Caco-2 (cell line): ENCODE results near the gene ALDH3A2. TPM values are rescaled to one million over a fixed set of nuclear protein-coding genes. Genes with fewer than 3 reads are reported as not detected.

ENCODE experiments used
- BruUV-seq: library from RNA; stranded (reverse); fragments of 400-500 nt; replicated peaks from 2 replicates; lab custom pipeline; 2021; lab: Mats Ljungman, UMichigan
- CTCF ChIA-PET: fragments of 300-600 bp; sonication (Branson Sonifier 250); formaldehyde crosslinking; loops from one replicate; lab custom pipeline; 2022; ENCODE audit warnings: antibody characterized with exemption; lab: Charles Lee
- POLR2A ChIA-PET: fragments of 300-600 bp; sonication (Branson Sonifier 250); formaldehyde crosslinking; loops from one replicate; lab custom pipeline; 2022; ENCODE audit warnings: antibody characterized with exemption; lab: Charles Lee
- DNase-seq, 2 experiments: peaks; one replicate each; pipeline versions ENCODE4 v3.0.0 to v3.0.0-alpha.2; 2020 to 2022
- H3K27me3 ChIP-seq: replicated peaks from 2 replicates; pipeline ENCODE4 v1.6.0; 2011; ENCODE audit warnings: low read length; ENCODE audit not compliant: control insufficient read depth, insufficient read depth
- H3K36me3 ChIP-seq: 2 replicates; pipeline ENCODE4 v1.5.1; 2011; ENCODE audit warnings: low read length; ENCODE audit not compliant: control insufficient read depth, insufficient read depth
- H3K4me1 ChIP-seq: fragments of 250-450 bp; sonication (Bioruptor Pico); 2 replicates; pipeline ENCODE4 v1.5.1; 2020; ENCODE audit warnings: mild to moderate bottlenecking
- H3K4me3 ChIP-seq: 2 replicates; pipeline ENCODE4 v1.5.1; 2011; ENCODE audit warnings: low read depth, mild to moderate bottlenecking, control low read depth, low read length
- H3K9me3 ChIP-seq: fragments of 250-450 bp; sonication (Bioruptor Pico); 2 replicates; pipeline ENCODE4 v1.5.1; 2020; ENCODE audit warnings: mild to moderate bottlenecking, moderate library complexity
- H3K27ac Mint-ChIP-seq: one replicate; pipeline ENCODE4 v1.8.0; 2022; ENCODE audit warnings: mixed read lengths; ENCODE audit not compliant: unreplicated experiment
- H3K27me3 Mint-ChIP-seq: one replicate; pipeline ENCODE4 v1.8.0; 2022; ENCODE audit warnings: mixed read lengths; ENCODE audit not compliant: insufficient read depth, unreplicated experiment
- H3K36me3 Mint-ChIP-seq: one replicate; pipeline ENCODE4 v1.8.0; 2022; ENCODE audit warnings: mild to moderate bottlenecking, mixed read lengths; ENCODE audit not compliant: insufficient read depth, unreplicated experiment
- H3K4me1 Mint-ChIP-seq: one replicate; pipeline ENCODE4 v1.8.0; 2022; ENCODE audit warnings: low read depth, mixed read lengths; ENCODE audit not compliant: unreplicated experiment
- H3K4me3 Mint-ChIP-seq: one replicate; pipeline ENCODE4 v1.8.0; 2022; ENCODE audit warnings: mild to moderate bottlenecking, moderate library complexity, mixed read lengths; ENCODE audit not compliant: unreplicated experiment
- H3K9me3 Mint-ChIP-seq: one replicate; pipeline ENCODE4 v1.8.0; 2022; ENCODE audit warnings: mixed read lengths; ENCODE audit not compliant: unreplicated experiment
- intact Hi-C: fragments of 100-400 bp; cut with micrococcal nuclease; formaldehyde crosslinking; loops from one replicate; pipeline ENCODE4 v1.10.0; 2022; ENCODE audit not compliant: unreplicated experiment
- total RNA-seq: library from RNA; stranded (reverse); gene quantifications from 2 replicates; pipeline ENCODE4 v1.2.3, GENCODE V29; 2022
- TF ChIP-seq, protein P1 (sequence below), 2 experiments: fragments of 200-600 bp in 1 of 2; IDR thresholded peaks; 1 replicate in 1 of 2; 2 replicates in 1 of 2; pipeline versions ENCODE4 v1.5.1 to v1.8.0; 2011 to 2022; ENCODE audit warnings: antibody characterized with exemption in 1 of 2, control low read depth in 1 of 2, inconsistent platforms in 1 of 2, low read depth in 1 of 2, low read length in 1 of 2, mild to moderate bottlenecking in 1 of 2, moderate library complexity in 1 of 2; ENCODE audit not compliant: insufficient read depth in 1 of 2, severe bottlenecking in 1 of 2, unreplicated experiment in 1 of 2

Gene ALDH3A2
- total RNA-seq, 1 experiment from 2014 or later, result 84.0 TPM

DNA sequence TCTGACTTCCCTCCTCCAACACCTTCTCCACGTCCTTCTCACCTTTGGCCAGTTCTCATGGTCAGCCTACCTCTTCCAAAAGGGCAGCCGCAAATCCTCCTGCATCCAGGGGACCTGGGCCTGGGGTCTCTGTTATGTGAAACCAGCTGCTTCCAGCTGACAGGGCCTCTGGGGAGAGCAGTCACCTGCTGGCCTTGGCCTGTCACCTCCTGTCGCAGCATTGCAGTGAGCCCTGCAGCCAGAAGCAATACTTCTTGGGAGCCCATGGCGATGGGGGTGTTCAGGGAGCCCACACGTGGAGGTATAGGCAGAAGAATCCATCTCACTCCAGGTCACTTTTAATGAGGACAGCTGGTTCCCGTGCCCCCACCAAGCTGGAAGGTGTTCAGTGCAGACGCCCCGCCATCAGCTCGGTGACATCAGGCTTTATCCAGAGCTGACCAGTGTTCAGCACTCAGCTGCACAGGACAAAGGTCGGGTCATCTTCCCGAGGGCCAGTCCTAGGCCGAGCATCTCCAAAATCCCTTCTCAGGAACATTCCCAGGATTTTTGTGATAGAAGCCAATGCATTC lies 69.6 kb downstream of the ALDH3A2 start:
- H3K4me3 ChIP-seq, result no peak overlapping the region
- intact Hi-C loops, result loop anchor here (5.0 kb wide), 1 partner anchor 49 kb away; no protein-coding TSS in a partner anchor
- peaks cover 44% of the 10 kb centered on the region for H3K4me1 ChIP-seq
- no peaks in the 10 kb centered on the region for H3K9me3 ChIP-seq
- Mint-ChIP-seq H3K36me3 (no peaks in the 10 kb centered on the region), H3K9me3 (no peaks in the 10 kb centered on the region), H3K27ac (peak overlapping the region; percentile 40), H3K4me3 (no peak overlapping the region), H3K27me3 (no peaks in the 10 kb centered on the region), H3K4me1 (peaks cover 12% of the 10 kb centered on the region)
- BruUV-seq, result no TSS peak
- no peaks in the 10 kb centered on the region for H3K27me3 ChIP-seq
- no peaks in the 10 kb centered on the region for H3K36me3 ChIP-seq
- TF ChIP-seq, protein P1, sequence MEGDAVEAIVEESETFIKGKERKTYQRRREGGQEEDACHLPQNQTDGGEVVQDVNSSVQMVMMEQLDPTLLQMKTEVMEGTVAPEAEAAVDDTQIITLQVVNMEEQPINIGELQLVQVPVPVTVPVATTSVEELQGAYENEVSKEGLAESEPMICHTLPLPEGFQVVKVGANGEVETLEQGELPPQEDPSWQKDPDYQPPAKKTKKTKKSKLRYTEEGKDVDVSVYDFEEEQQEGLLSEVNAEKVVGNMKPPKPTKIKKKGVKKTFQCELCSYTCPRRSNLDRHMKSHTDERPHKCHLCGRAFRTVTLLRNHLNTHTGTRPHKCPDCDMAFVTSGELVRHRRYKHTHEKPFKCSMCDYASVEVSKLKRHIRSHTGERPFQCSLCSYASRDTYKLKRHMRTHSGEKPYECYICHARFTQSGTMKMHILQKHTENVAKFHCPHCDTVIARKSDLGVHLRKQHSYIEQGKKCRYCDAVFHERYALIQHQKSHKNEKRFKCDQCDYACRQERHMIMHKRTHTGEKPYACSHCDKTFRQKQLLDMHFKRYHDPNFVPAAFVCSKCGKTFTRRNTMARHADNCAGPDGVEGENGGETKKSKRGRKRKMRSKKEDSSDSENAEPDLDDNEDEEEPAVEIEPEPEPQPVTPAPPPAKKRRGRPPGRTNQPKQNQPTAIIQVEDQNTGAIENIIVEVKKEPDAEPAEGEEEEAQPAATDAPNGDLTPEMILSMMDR (IDR thresholded peaks at IDR 0.05; ENCODE audit: insufficient read depth in 1 of 2, low read depth in 1 of 2, low read length in 1 of 2, severe bottlenecking in 1 of 2, unreplicated experiment in 1 of 2), result no peak
- CTCF ChIA-PET, result interaction anchor here (0.8 to 1.6 kb wide), 5 partner anchors 44 to 69 kb away, joined by 3 to 5 read pairs (median 3); no protein-coding TSS in a partner anchor
- POLR2A ChIA-PET, result no interaction called here
- DNase-seq, result peak in 1 of 2 experiments; percentile 47

- Mint-ChIP-seq H3K4me1 (peaks cover 12% of the 10 kb centered on the region), H3K4me3 (no peak overlapping the region), H3K27me3 (no peaks in the 10 kb centered on the region), H3K9me3 (no peaks in the 10 kb centered on the region), H3K36me3 (no peaks in the 10 kb centered on the region), H3K27ac (no peak overlapping the region)
- BruUV-seq, result no TSS peak
- Histone ChIP-seq H3K36me3 (no peaks in the 10 kb centered on the region), H3K4me1 (peaks cover 44% of the 10 kb centered on the region), H3K4me3 (no peak overlapping the region), H3K27me3 (no peaks in the 10 kb centered on the region), H3K9me3 (no peaks in the 10 kb centered on the region)
- peak in 1 of 2 experiments; percentile 45 for DNase-seq
- ChIA-PET CTCF (interaction anchor here (0.8 to 1.1 kb wide), 4 partner anchors 44 to 68 kb away, joined by 3 to 4 read pairs (median 3); no protein-coding TSS in a partner anchor), POLR2A (interaction anchor here (0.6 kb wide), 1 partner anchor 193 kb away, joined by 6 read pairs; no protein-coding TSS in a partner anchor)
- intact Hi-C loops, result loop anchor here (5.0 kb wide), 1 partner anchor 49 kb away; no protein-coding TSS in a partner anchor
- TF ChIP-seq, protein P1 (IDR thresholded peaks at IDR 0.05; ENCODE audit: insufficient read depth in 1 of 2, low read depth in 1 of 2, low read length in 1 of 2, severe bottlenecking in 1 of 2, unreplicated experiment in 1 of 2), result peak in 1 of 2 experiments; percentile 8
Observed at GRCh38 chr17:19718613-19719354, 70.2 kb downstream of the ALDH3A2 start.
